ENCODE results near the gene NADSYN1. TPM values are rescaled to one million over a fixed set of nuclear protein-coding genes. Genes with fewer than 3 reads are reported as not detected.
"Not testable (repeated sequence)": the region's sequence is repeated elsewhere in the genome, so short reads cannot be mapped to it uniquely, and the experiment has no call there.

NADSYN1 gene
- total RNA-seq, 2 donors from 2014 or later: 117 to 129 TPM

DNA sequence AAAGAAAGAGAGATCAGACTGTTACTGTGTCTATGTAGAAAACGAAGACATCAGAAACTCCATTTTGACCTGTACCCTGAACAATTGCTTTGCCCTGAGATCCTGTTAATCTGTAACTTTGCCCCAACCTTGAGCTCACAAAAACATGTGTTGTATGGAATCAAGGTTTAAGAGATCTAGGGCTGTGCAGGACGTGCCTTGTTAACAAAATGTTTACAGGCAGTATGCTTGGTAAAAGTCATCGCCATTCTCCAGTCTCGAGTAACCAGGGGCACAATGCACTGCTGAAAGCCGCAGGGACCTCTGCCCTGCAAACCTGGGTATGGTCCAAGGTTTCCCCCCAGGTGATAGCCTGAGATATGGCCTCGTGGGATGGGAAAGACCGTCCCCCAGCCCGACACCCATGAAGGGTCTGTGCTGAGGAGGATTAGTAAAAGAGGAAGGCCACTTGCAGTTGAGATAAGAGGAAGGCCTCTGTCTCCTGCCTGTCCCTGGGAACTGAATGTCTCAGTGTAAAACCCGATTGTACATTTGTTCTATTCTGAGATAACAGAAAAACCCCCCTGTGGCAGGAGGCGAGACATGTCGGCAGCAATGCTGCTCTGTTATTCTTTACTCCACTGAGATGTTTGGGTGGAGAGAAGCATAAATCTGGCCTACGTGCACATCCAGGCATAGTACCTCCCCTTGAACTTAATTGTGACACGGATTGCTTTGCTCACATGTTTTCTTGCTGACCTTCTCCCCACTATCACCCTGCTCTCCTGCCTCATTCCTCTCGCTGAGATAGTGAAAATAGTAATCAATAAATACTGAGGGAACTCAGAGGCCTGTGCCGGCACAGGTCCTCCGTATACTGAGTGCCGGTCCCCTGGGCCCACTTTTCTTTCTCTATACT lies 82.0 kb downstream of the NADSYN1 start:
- H3K4me1 Mint-ChIP-seq (ENCODE audit: low read depth in 2 of 2): not testable (repeated sequence)

DNA sequence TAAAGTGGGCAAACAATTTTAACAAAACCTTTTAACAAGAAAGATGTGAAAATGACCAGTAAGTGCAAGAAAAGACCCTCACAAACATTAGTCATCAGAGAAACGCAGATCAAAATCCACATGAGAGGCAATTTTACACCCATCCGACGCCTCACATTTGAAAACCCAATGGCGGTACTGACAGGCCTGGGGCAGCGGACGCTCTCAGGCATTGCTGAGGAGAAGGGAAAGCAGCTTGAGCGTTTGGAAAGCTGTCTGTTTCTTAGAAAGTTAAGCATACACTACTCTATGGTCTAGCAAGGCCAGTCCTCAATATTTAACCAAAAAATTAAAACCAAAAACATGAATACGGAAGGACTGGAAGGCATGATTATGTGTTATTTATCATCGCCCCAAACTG lies 82.8 kb downstream of the NADSYN1 start:
- peaks cover 8 to 11% of the 10 kb centered on the region in 2 donors for H3K27me3 Mint-ChIP-seq
- H3K9me3 Mint-ChIP-seq: no peaks in the 10 kb centered on the region
- ATAC-seq: no peak
- no peak for DNase-seq (ENCODE audit: low spot score)
- no peaks in the 10 kb centered on the region for H3K36me3 Mint-ChIP-seq
- H3K4me3 Mint-ChIP-seq: no peak overlapping the region
- H3K27ac Mint-ChIP-seq: no peak overlapping the region
- no peaks in the 10 kb centered on the region for H3K4me1 Mint-ChIP-seq (ENCODE audit: low read depth in 2 of 2)

More for the DNA sequence above, 82.0 kb downstream of the NADSYN1 start:
- not testable (repeated sequence) for H3K27ac Mint-ChIP-seq; H3K4me3 Mint-ChIP-seq; H3K9me3 Mint-ChIP-seq; ATAC-seq; DNase-seq (ENCODE audit: low spot score); H3K36me3 Mint-ChIP-seq
- H3K27me3 Mint-ChIP-seq: peaks cover 7 to 15% of the 10 kb centered on the region in 2 donors

DNA sequence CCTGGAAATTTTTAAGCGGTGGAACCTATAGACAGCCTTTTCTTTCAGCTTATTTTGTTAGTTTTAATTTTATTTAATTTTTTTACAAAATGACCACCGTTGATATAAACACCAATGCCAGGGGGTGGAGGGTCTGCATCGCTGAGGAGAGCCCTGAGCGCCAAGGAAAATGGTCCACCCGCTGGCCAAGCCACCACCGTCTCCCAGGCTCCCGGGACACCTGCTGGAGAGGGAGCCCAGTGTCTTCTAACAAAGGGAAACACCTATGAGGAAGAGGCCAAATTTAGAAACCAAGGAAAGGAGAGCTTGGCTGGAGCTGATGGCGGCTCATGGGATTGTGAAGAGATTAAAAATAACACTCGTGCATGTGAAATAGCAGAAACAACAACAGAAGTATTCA lies 84.5 kb downstream of the NADSYN1 start:
- Mint-ChIP-seq H3K27me3 (peaks cover 12 to 15% of the 10 kb centered on the region in 2 donors), H3K4me1 (ENCODE audit: low read depth in 2 of 2) (no peaks in the 10 kb centered on the region), H3K9me3 (no peaks in the 10 kb centered on the region), H3K36me3 (no peaks in the 10 kb centered on the region), H3K27ac (no peak overlapping the region), H3K4me3 (no peak overlapping the region)
- DNase-seq (ENCODE audit: low spot score) (no peak), ATAC-seq (no peak)

DNA sequence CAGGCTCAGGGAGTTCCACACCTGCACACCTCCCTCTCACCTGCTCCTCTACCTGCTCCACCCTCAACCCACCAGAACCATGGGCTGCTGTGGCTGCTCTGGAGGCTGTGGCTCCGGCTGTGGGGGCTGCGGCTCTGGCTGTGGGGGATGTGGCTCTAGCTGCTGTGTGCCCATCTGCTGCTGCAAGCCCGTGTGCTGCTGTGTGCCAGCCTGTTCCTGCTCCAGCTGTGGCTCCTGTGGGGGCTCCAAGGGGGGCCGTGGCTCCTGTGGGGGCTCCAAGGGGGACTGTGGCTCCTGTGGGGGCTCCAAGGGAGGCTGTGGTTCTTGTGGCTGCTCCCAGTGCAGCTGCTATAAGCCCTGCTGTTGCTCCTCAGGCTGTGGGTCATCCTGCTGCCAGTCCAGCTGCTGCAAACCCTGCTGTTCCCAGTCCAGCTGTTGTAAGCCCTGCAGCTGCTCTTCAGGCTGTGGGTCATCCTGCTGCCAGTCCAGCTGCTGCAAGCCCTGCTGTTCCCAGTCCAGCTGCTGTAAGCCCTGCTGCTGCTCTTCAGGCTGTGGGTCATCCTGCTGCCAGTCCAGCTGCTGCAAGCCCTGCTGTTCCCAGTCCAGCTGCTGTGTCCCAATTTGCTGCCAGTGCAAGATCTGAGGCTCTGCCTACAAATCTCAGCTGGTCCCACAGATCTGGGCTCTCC lies 85.1 kb downstream of the NADSYN1 start, which contains the start of gene KRTAP5-8:
TSS of gene KRTAP5-8 (plus strand) at position 49 of the 689 bp plus-strand sequence. CDS start at position 80, 31 bp downstream.
- H3K27ac Mint-ChIP-seq; H3K36me3 Mint-ChIP-seq; H3K9me3 Mint-ChIP-seq; H3K4me3 Mint-ChIP-seq; DNase-seq (ENCODE audit: low spot score); ATAC-seq; H3K4me1 Mint-ChIP-seq (ENCODE audit: low read depth in 2 of 2): not testable (repeated sequence)
- H3K27me3 Mint-ChIP-seq: peaks cover 12 to 15% of the 10 kb centered on the region in 2 donors

DNA sequence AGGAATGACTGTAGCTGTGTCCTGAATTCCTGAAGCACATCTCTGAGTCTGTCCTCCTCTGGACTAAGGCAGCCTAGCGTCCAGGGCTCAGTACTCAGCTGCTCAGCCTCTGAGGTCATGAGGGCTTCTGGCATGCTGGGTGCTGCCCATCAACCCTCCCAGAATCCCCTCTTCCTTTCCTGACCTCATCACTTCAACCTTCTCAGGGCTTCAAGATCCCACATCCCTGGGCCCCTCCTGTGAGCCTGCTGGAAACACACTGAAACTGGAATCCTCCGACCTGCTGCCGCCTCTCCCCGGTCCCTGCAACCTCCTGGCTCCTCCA lies 85.6 kb downstream of the NADSYN1 start:
- Mint-ChIP-seq H3K9me3 (no peaks in the 10 kb centered on the region), H3K27ac (no peak overlapping the region), H3K4me1 (ENCODE audit: low read depth in 2 of 2) (peaks cover 6 to 7% of the 10 kb centered on the region in 2 donors), H3K36me3 (no peaks in the 10 kb centered on the region), H3K27me3 (peaks cover 12 to 15% of the 10 kb centered on the region in 2 donors), H3K4me3 (no peak overlapping the region)
- DNase-seq (ENCODE audit: low spot score): no peak
- peak in 1 of 2 donors; percentile 6 for ATAC-seq

DNA sequence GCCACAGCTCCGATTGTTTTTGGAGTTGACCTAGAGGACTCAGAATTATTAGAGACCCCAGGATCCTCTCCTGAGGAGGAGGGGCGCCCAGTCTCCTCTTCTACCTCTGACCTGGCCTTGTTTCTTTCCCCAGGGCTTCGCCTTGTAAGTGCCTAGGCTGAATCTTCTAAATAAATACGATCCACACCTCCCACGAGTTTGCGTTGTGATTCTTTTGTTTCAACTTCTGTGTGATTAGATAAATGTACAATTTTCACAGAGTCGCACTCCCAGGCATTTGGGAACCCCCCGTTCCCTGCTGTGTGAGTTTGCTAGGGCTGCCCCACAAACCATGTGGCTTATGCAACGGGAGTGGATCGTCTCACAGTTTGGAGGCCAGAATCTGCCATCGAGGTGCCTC lies 86.0 kb downstream of the NADSYN1 start:
- Mint-ChIP-seq H3K4me1 (ENCODE audit: low read depth in 2 of 2) (peaks cover 9% of the 10 kb centered on the region in 2 donors), H3K4me3 (no peak overlapping the region), H3K27me3 (peaks cover 12 to 15% of the 10 kb centered on the region in 2 donors), H3K36me3 (no peaks in the 10 kb centered on the region), H3K27ac (no peak overlapping the region), H3K9me3 (no peaks in the 10 kb centered on the region)
- DNase-seq (ENCODE audit: low spot score) (no peak), ATAC-seq (peak in 1 of 2 donors; percentile 20)

DNA sequence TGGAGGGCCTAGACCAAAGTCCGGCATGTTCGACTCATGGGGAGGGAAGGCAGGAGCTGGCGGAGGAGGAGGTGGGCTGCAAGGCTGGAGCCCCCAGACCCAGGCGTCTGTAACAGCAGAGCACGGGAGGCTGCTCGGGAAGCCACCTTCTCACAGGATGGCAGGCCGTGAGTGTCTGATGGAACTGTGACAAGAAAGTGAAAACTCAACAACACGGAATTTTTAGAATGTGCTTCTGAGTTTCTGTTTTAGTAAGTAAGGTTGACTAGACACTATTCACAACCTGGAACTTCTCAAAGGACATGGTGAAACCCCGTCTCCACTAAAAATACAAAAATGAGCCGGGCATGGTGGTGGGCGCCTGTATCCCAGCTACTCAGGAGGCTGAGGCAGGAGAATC lies 87.0 kb downstream of the NADSYN1 start:
- peaks cover 9 to 12% of the 10 kb centered on the region in 2 donors for H3K4me1 Mint-ChIP-seq (ENCODE audit: low read depth in 2 of 2)
- not testable (repeated sequence) for H3K9me3 Mint-ChIP-seq; DNase-seq (ENCODE audit: low spot score); ATAC-seq; H3K36me3 Mint-ChIP-seq; H3K27ac Mint-ChIP-seq; H3K4me3 Mint-ChIP-seq
- peaks cover 13 to 15% of the 10 kb centered on the region in 2 donors for H3K27me3 Mint-ChIP-seq

DNA sequence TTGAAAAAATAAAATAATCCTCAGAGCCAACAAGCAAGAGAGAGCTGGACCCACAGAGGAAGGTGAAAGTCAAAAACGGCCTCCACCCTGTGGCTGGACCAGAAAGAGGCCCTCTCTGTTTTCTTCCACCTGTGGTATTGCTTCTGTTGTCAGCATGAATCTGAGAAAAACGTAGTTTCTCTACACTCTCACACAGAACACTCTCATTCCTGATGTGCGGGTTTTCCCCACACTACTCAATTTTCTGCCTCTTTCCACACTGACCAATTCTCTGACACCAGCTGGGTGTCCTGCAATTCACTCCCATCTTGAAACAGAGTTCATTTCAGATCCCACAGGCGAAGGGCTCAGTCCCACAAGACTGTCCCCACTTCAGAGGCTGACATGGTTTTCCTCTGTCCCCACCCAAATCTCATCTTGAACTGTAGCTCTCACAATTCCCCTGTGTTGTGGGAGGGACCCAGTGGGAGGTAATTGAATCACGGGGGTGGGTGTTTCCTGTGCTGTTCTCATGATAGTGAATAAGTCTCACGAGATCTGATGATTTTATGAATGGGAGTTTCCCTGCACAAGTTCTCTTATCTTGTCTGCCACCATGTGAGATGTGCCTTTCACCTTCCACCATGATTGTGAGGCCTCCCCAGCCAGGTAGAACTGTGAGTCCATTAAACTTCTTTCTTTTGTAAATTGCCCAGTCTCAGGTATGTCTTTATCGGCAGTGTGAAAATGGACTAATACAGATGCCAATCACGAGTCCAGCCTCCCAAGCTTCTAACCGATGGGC lies 87.7 kb downstream of the NADSYN1 start:
- DNase-seq (ENCODE audit: low spot score); H3K4me3 Mint-ChIP-seq; H3K9me3 Mint-ChIP-seq; H3K36me3 Mint-ChIP-seq; ATAC-seq; H3K27ac Mint-ChIP-seq: not testable (repeated sequence)
- Mint-ChIP-seq H3K4me1 (ENCODE audit: low read depth in 2 of 2) (peaks cover 9 to 12% of the 10 kb centered on the region in 2 donors), H3K27me3 (peaks cover 15 to 16% of the 10 kb centered on the region in 2 donors)

DNA sequence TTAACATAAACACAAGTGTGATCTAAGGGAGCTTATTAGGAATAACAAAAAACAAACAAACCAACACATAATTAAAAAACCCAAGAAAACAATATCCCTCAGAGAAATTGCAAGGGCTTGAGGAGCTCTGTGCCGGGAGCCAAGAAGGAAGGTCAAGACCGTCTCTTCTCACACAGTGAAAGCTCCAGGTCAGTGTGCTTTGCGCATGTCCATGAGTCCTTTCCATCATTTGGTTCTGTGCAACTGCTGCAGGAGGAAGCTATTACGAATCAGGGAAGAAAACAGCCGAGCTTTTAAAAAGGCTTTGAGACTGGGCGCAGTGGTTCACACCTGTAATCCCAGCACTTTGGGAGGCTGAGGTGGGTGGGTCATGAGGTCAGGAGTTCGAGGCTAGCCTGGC lies 89.4 kb downstream of the NADSYN1 start:
- Mint-ChIP-seq H3K9me3 (no peaks in the 10 kb centered on the region), H3K36me3 (no peaks in the 10 kb centered on the region), H3K27me3 (peaks cover 12 to 14% of the 10 kb centered on the region in 2 donors), H3K4me1 (ENCODE audit: low read depth in 2 of 2) (peaks cover 9 to 12% of the 10 kb centered on the region in 2 donors), H3K4me3 (no peak overlapping the region), H3K27ac (no peak overlapping the region)
- no peak for ATAC-seq
- no peak for DNase-seq (ENCODE audit: low spot score)

DNA sequence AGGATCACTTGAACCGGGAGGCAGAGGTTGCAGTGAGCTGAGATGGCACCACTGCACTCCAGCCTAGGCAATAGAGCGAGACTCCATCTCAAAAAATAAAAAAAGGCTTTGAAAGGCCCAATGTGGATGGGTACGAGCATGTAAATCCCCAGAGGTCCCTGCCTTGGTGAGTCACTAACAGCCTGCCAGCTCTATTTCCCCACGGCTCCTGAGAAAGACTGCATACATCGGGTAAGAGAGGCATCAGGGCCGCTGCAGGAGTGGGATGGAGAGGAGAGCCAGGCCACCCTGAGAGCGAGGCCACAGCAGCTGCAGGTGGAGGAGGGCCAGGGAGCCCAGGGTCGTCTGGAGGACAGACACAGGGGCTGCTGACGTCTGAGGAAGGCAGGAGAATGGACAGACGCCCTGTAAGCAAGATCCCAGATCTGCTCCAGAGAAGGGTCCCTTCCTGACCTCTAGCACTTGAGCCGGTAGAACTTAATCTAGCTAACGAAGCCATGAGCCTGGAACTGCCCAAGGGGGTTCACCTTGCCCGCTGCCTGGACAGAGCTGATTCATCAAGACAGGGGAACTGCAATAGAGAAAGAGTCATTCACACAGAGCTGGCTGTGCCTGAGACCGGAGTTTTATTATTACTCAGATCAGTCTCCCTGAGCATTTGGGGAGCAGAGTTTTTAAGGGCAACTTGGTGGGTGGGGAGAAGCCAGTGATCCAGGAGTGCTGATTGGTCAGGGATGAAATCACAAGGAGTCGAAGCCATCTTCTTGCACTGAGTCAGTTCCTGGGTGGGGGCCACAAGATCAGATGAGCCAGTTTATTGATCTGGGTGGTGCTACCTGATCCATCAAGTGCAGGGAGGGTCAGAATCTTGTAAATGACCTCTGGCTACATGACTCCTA lies 90.1 kb downstream of the NADSYN1 start:
- Mint-ChIP-seq H3K27ac (no peak overlapping the region), H3K27me3 (peaks cover 18 to 20% of the 10 kb centered on the region in 2 donors), H3K4me1 (ENCODE audit: low read depth in 2 of 2) (peaks cover 9 to 12% of the 10 kb centered on the region in 2 donors), H3K36me3 (no peaks in the 10 kb centered on the region), H3K4me3 (no peak overlapping the region), H3K9me3 (no peaks in the 10 kb centered on the region)
- no peak for DNase-seq (ENCODE audit: low spot score)
- no peak for ATAC-seq

DNA sequence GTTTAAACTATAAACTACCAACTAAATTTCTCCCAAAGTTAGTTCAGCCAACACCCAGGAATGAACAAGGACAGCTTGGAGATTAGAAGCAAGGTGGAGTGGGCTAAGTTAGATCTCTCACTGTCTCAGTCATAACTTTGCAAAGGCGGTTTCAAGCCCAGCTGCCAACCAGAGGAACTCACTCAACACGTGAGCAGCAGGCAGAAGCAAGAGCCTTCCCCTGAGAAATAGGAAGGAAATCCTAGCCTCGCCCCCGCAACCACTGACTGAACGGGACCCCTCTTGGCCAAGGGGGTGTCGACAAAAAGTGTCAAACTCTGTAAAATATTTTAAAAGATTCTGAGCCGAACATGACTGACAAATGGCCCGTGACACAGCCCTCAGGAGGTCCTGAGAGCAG lies 90.9 kb downstream of the NADSYN1 start:
- Mint-ChIP-seq H3K27me3 (peaks cover 19 to 22% of the 10 kb centered on the region in 2 donors), H3K4me1 (ENCODE audit: low read depth in 2 of 2) (peaks cover 9 to 12% of the 10 kb centered on the region in 2 donors), H3K4me3 (no peak overlapping the region), H3K36me3 (no peaks in the 10 kb centered on the region), H3K9me3 (no peaks in the 10 kb centered on the region), H3K27ac (no peak overlapping the region)
- ATAC-seq (no peak), DNase-seq (ENCODE audit: low spot score) (no peak)

DNA sequence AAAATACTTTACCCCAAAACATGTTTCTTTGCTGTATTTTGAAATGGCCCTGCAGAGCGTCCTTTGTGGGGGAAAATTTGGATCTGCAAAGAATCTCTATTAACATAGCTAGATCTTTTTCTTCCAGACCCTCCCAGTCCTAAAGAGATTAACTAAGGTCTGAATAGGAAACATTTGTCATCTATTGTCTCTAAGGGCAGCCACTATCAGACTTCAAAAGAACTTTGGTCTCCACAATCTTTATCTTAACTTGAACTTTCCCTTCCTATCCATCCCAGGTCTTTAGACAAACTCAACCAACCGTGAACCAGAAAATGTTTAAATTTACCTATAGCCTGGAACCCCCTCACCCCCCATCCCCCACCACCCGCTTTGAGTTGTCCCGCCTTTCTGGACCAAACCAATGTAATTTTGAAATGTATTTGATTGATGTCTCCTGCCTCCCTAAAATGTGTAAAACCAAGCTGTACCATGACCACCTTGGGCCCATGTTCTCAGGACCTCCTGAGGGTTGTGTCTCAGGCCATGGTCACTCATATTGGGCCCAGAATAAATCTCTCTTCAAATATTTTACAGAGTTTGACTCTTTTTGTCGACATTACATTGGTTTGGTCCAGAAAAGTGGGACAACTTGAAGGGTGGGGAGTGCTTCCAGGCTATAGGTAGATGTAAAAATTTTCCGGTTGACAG lies 91.7 kb downstream of the NADSYN1 start:
- no peak overlapping the region for H3K27ac Mint-ChIP-seq
- no peaks in the 10 kb centered on the region for H3K9me3 Mint-ChIP-seq
- DNase-seq (ENCODE audit: low spot score) (no peak), ATAC-seq (no peak)
- H3K27me3 Mint-ChIP-seq: peaks cover 22 to 28% of the 10 kb centered on the region in 2 donors
- H3K4me1 Mint-ChIP-seq (ENCODE audit: low read depth in 2 of 2): peaks cover 9 to 12% of the 10 kb centered on the region in 2 donors
- H3K4me3 Mint-ChIP-seq: no peak overlapping the region
- H3K36me3 Mint-ChIP-seq: no peaks in the 10 kb centered on the region
